ENCODE measurements around the gene CEL. TPM values are rescaled to one million over a fixed set of nuclear protein-coding genes. Genes with fewer than 3 reads are reported as not detected.
"Not testable (repeated sequence)": the region's sequence is repeated elsewhere in the genome, so short reads cannot be mapped to it uniquely, and the experiment has no call there.

Gene CEL
- total RNA-seq, 1 experiment from 2014 or later, result 6.9 TPM

DNA sequence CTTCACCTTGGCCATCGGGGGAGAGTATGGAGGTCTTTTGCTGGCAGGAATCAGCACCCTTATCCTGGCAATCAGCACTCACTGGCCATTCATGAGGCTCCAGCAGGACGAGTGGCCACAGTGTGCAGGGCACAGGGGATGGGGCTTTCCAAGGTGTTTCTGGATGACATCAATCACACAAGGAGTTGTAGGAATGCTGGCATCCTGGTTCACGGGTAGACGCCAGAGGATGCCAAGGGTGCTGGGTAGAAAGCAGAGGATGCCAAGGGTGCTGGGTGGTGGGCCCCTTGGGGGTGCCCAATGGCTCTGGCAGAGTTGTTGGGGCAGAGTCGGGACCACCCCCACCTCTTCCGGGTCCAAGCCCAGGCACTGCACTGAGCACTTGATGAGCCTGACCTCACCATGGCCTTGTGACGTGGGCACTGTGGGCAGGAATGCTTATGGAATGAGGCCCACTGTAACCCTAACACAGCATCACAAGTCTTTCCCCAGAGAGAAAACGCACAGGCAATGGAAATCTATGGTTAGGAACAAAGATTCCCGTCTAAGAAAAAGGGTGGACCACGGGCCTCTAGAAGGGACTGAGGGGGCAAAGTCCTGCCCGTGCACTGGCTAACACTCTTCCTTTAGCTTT lies 29.1 kb downstream of the CEL start:
- Histone ChIP-seq H2AFZ (ENCODE audit: low read depth, low read length, poor library complexity, severe bottlenecking) (no peak overlapping the region), H3K4me3 (replicated peaks in 1 of 2; ENCODE audit: low read depth in 1 of 2, low read length in 2 of 2) (no peak overlapping the region), H3K4me1 (ENCODE audit: control insufficient read depth in 1 of 2, insufficient read depth in 2 of 2, low read length in 2 of 2) (no peaks in the 10 kb centered on the region), H3K79me2 (ENCODE audit: insufficient read depth, low read length) (no peaks in the 10 kb centered on the region), H3K9ac (ENCODE audit: low read length) (no peak overlapping the region), H3K36me3 (ENCODE audit: control insufficient read depth in 1 of 2, insufficient read depth in 2 of 2, low read length in 2 of 2) (no peaks in the 10 kb centered on the region), H3K9me2 (ENCODE audit: insufficient read depth) (no peaks in the 10 kb centered on the region), H3K4me2 (ENCODE audit: low read length) (no peak overlapping the region), H3K27ac (ENCODE audit: low read depth, low read length) (no peak overlapping the region), H4K20me1 (ENCODE audit: insufficient read depth) (no peaks in the 10 kb centered on the region), H3K27me3 (ENCODE audit: insufficient read depth, low read length) (no peaks in the 10 kb centered on the region), H3K9me3 (ENCODE audit: control insufficient read depth in 1 of 2, insufficient read depth in 1 of 2, low read depth in 1 of 2, low read length in 2 of 2) (peaks cover 0 to 4% of the 10 kb centered on the region in 2 experiments; a peak in 3 of 4 replicates)
- DNase-seq (ENCODE audit: low read depth, low spot score) (no peak), ATAC-seq (no peak)
- ChIA-PET RAD21 (ENCODE audit: low non-redundant PET in 1 of 2, low total read pairs in 2 of 2, uncharacterized antibody in 2 of 2, unreplicated experiment in 2 of 2) (no interaction called here), CTCF (no interaction called here), POLR2A (no interaction called here)
- intact Hi-C loops (cut with micrococcal nuclease), result no loop called here
- BruUV-seq (replicated peaks), result no TSS peak
- TF ChIP-seq SIN3A (IDR thresholded peaks at IDR 0.05; ENCODE audit: low read depth) (no peak), CBX3 (IDR thresholded peaks at IDR 0.05; ENCODE audit: low read depth) (no peak), EZH2phosphoT487 (IDR thresholded peaks at IDR 0.05; ENCODE audit: borderline replicate concordance) (no peak), CEBPB (IDR thresholded peaks at IDR 0.05; ENCODE audit: low read depth) (no peak), ZFX (IDR thresholded peaks at IDR 0.05) (no peak), POLR2A (IDR thresholded peaks at IDR 0.05; ENCODE audit: borderline replicate concordance, extremely low read depth, insufficient read depth, insufficient read length) (no peak), FOSL1 (IDR thresholded peaks at IDR 0.05; ENCODE audit: low read depth) (no peak), ZNF274 (IDR thresholded peaks at IDR 0.05; ENCODE audit: low read depth, low read length) (no peak)
- TF ChIP-seq, protein P1, sequence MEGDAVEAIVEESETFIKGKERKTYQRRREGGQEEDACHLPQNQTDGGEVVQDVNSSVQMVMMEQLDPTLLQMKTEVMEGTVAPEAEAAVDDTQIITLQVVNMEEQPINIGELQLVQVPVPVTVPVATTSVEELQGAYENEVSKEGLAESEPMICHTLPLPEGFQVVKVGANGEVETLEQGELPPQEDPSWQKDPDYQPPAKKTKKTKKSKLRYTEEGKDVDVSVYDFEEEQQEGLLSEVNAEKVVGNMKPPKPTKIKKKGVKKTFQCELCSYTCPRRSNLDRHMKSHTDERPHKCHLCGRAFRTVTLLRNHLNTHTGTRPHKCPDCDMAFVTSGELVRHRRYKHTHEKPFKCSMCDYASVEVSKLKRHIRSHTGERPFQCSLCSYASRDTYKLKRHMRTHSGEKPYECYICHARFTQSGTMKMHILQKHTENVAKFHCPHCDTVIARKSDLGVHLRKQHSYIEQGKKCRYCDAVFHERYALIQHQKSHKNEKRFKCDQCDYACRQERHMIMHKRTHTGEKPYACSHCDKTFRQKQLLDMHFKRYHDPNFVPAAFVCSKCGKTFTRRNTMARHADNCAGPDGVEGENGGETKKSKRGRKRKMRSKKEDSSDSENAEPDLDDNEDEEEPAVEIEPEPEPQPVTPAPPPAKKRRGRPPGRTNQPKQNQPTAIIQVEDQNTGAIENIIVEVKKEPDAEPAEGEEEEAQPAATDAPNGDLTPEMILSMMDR (IDR thresholded peaks at IDR 0.05 in 2 of 3, conservative IDR thresholded peaks at IDR 0.05 in 1 of 3; ENCODE audit: borderline replicate concordance in 1 of 3, insufficient read depth in 1 of 3, low read depth in 2 of 3, low read length in 2 of 3), result no peak
- TF ChIP-seq, protein P2, sequence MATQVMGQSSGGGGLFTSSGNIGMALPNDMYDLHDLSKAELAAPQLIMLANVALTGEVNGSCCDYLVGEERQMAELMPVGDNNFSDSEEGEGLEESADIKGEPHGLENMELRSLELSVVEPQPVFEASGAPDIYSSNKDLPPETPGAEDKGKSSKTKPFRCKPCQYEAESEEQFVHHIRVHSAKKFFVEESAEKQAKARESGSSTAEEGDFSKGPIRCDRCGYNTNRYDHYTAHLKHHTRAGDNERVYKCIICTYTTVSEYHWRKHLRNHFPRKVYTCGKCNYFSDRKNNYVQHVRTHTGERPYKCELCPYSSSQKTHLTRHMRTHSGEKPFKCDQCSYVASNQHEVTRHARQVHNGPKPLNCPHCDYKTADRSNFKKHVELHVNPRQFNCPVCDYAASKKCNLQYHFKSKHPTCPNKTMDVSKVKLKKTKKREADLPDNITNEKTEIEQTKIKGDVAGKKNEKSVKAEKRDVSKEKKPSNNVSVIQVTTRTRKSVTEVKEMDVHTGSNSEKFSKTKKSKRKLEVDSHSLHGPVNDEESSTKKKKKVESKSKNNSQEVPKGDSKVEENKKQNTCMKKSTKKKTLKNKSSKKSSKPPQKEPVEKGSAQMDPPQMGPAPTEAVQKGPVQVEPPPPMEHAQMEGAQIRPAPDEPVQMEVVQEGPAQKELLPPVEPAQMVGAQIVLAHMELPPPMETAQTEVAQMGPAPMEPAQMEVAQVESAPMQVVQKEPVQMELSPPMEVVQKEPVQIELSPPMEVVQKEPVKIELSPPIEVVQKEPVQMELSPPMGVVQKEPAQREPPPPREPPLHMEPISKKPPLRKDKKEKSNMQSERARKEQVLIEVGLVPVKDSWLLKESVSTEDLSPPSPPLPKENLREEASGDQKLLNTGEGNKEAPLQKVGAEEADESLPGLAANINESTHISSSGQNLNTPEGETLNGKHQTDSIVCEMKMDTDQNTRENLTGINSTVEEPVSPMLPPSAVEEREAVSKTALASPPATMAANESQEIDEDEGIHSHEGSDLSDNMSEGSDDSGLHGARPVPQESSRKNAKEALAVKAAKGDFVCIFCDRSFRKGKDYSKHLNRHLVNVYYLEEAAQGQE (IDR thresholded peaks at IDR 0.05; ENCODE audit: low read depth), result no peak
- TF ChIP-seq, protein P3, sequence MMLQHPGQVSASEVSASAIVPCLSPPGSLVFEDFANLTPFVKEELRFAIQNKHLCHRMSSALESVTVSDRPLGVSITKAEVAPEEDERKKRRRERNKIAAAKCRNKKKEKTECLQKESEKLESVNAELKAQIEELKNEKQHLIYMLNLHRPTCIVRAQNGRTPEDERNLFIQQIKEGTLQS (IDR thresholded peaks at IDR 0.05), result no peak
- TF ChIP-seq, protein P4, sequence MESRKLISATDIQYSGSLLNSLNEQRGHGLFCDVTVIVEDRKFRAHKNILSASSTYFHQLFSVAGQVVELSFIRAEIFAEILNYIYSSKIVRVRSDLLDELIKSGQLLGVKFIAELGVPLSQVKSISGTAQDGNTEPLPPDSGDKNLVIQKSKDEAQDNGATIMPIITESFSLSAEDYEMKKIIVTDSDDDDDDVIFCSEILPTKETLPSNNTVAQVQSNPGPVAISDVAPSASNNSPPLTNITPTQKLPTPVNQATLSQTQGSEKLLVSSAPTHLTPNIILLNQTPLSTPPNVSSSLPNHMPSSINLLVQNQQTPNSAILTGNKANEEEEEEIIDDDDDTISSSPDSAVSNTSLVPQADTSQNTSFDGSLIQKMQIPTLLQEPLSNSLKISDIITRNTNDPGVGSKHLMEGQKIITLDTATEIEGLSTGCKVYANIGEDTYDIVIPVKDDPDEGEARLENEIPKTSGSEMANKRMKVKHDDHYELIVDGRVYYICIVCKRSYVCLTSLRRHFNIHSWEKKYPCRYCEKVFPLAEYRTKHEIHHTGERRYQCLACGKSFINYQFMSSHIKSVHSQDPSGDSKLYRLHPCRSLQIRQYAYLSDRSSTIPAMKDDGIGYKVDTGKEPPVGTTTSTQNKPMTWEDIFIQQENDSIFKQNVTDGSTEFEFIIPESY (IDR thresholded peaks at IDR 0.05; ENCODE audit: extremely low read depth, insufficient replicate concordance, low read length), result no peak

DNA sequence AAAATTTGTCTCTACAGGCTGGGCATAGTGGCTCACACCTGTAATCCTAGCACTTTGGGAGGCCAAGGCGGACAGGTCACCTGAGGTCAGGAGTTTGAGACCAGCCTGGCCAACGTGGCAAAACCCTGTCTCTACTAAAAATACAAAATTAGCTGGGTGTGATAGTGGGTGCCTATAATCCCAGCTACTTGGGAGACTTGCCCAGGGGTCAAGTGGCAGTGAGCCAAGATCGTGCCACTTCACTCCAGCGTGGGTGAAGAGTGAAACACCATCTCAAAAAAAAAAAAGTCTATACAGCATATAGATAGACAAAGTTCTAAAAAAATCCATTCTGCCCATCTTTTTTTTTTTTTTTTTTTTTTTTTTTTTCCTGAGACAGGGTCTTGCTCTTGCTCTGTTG lies 32.6 kb downstream of the CEL start:
- ATAC-seq; BruUV-seq (replicated peaks); H3K79me2 ChIP-seq (ENCODE audit: insufficient read depth, low read length); H3K4me1 ChIP-seq (ENCODE audit: control insufficient read depth in 1 of 2, insufficient read depth in 2 of 2, low read length in 2 of 2); H3K9me2 ChIP-seq (ENCODE audit: insufficient read depth); intact Hi-C loops (cut with micrococcal nuclease); H2AFZ ChIP-seq (ENCODE audit: low read depth, low read length, poor library complexity, severe bottlenecking); RAD21 ChIA-PET (ENCODE audit: low non-redundant PET in 1 of 2, low total read pairs in 2 of 2, uncharacterized antibody in 2 of 2, unreplicated experiment in 2 of 2); DNase-seq (ENCODE audit: low read depth, low spot score); H4K20me1 ChIP-seq (ENCODE audit: insufficient read depth); H3K9ac ChIP-seq (ENCODE audit: low read length); H3K4me2 ChIP-seq (ENCODE audit: low read length); H3K4me3 ChIP-seq (replicated peaks in 1 of 2; ENCODE audit: low read depth in 1 of 2, low read length in 2 of 2); H3K27me3 ChIP-seq (ENCODE audit: insufficient read depth, low read length); H3K27ac ChIP-seq (ENCODE audit: low read depth, low read length): not testable (repeated sequence)
- peaks cover 8 to 16% of the 10 kb centered on the region in 2 experiments; a peak in 3 of 4 replicates for H3K9me3 ChIP-seq (ENCODE audit: control insufficient read depth in 1 of 2, insufficient read depth in 1 of 2, low read depth in 1 of 2, low read length in 2 of 2)
- ChIA-PET POLR2A (interaction anchor here (0.7 kb wide), 1 partner anchor 236 kb away, joined by 3 read pairs; no protein-coding TSS in a partner anchor), CTCF (interaction anchor here (0.9 kb wide), 1 partner anchor 50 kb away, joined by 4 read pairs; no protein-coding TSS in a partner anchor)
- H3K36me3 ChIP-seq (ENCODE audit: control insufficient read depth in 1 of 2, insufficient read depth in 2 of 2, low read length in 2 of 2), result peaks cover 12 to 19% of the 10 kb centered on the region in 2 experiments; a peak in 3 of 4 replicates
